Ovary (tissue), 9 donors: ENCODE results near the gene MTMR2. TPM values are rescaled to one million over a fixed set of nuclear protein-coding genes. Genes with fewer than 3 reads are reported as not detected.

Experiments used
- DNase-seq, 5 donors: peaks; one replicate each; pipeline ENCODE4 v3.0.0-alpha.2; 2019 to 2020
- H3K27ac ChIP-seq, 2 donors: fragments of 200-600 bp; one replicate each; pipeline versions ENCODE4 v1.5.1 to v1.8.0; 2019 to 2022
- H3K27me3 ChIP-seq: fragments of 200-600 bp; one replicate; pipeline ENCODE4 v1.8.0; 2022
- H3K36me3 ChIP-seq: fragments of 200-600 bp; sonication (generic); one replicate; pipeline ENCODE4 v1.5.1; 2019
- H3K4me1 ChIP-seq: one replicate; pipeline ENCODE4 v1.8.1; 2013; ENCODE audit warnings: mild to moderate bottlenecking, moderate library complexity; ENCODE audit not compliant: insufficient read depth
- H3K4me3 ChIP-seq: fragments of 200-600 bp; sonication (generic); one replicate; pipeline ENCODE4 v1.5.1; 2017
- H3K9me3 ChIP-seq, 2 donors: fragments of 200-600 bp in 1 of 2; sonication (generic) in 1 of 2; one replicate each; pipeline versions ENCODE4 v1.5.1 to v1.8.1; 2013 to 2019; ENCODE audit warnings: mild to moderate bottlenecking in 1 of 2, moderate library complexity in 1 of 2
- EP300 ChIP-seq: sonication (generic); formaldehyde crosslinking; IDR thresholded peaks from one replicate; pipeline ENCODE4 v1.6.1; 2017; ENCODE audit warnings: antibody characterized with exemption
- POLR2A ChIP-seq: fragments of 450-650 bp; IDR thresholded peaks from one replicate; pipeline ENCODE4 v1.6.1; 2017; ENCODE audit warnings: antibody characterized with exemption, mild to moderate bottlenecking, moderate library complexity
- WGBS, 3 donors: extraction: QIAGEN DNeasy Blood & Tissue Kit in 1 of 3; methylation state at CpG; one replicate each; pipeline versions ENCODE4 v1.1.5 to v1.1.7; 2013 to 2017; 5-methylcytosine and 5-hydroxymethylcytosine counted together
- intact Hi-C, 4 donors: fragments of 100-400 bp; cut with DNase I; formaldehyde crosslinking; loops; one replicate each; pipeline versions ENCODE4 v1.11.0 to v1.15.1; 2022 to 2023
- polyA plus RNA-seq, 2 donors: library from polyadenylated mRNA; stranded (reverse); fragments of 200-250 nt in 1 of 2; fragments of 350-450 nt in 1 of 2; fragmentation: Illumina TruSeq in 1 of 2; extraction: RNeasy Lipid Tissue Mini Kit (QIAGEN cat#74804) in 1 of 2; gene quantifications; one replicate each; pipeline ENCODE4 v1.2.3, GENCODE V29; 2013 to 2014
- total RNA-seq, 7 donors: library from RNA; depleted of rRNA in 2 of 7; stranded (reverse); fragments of >200 nt in 2 of 7; fragmentation: NEBNext Ultra II Directional in 3 of 7; extraction: Animal tissue kit (Norgen Biotek cat#: 25700) in 3 of 7; gene quantifications; one replicate each; pipeline versions ENCODE4 v1.1.0 to v1.2.4, GENCODE V29; 2016 to 2023
- TF ChIP-seq, protein P1 (sequence below), 3 donors: fragments of 450-650 bp in 2 of 3; fragments of 200-600 bp in 1 of 3; IDR thresholded peaks; one replicate each; pipeline versions ENCODE4 v1.5.1 to v1.8.0; 2016 to 2022; ENCODE audit warnings: antibody characterized with exemption in 3 of 3, mild to moderate bottlenecking in 1 of 3
- donor health status: DM: no; HTN: no; CAD: no; lungs with moderate emphysema.
- donor health status: DM: no; HTN: no; CAD: no.
- donor health status: Bipolar disorder and iron deficiency.
- donor health status: DM: yes; HTN: yes; CAD: no.
- donor health status: DM: no; HTN: no; CAD: no.
- donor health status: DM: yes; HTN: yes; CAD: no.

MTMR2 gene
- total and polyA plus RNA-seq, 9 donors, result 14.1 to 42.5 (median 24.3) TPM

DNA sequence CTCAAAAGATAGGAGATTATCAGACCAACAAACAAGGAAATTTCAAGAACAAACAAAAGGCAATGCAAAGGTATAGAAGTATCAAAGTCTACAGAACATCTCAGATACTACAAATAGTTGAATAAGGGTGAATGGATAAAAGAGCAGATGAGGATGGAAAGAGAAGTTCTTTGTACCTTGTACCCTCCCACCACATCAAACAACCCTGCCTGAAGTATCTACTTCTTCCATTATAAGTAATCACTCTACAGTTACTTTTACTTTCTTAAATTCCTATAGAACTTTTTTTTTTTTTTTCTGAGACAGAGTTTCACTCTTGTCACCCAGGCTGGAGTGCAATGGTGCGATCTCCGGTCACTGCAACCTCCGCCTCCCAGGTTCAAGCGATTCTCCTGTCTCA, 35.1 kb downstream of the MTMR2 start:
- no peak for TF ChIP-seq POLR2A
- TF ChIP-seq, protein P1, sequence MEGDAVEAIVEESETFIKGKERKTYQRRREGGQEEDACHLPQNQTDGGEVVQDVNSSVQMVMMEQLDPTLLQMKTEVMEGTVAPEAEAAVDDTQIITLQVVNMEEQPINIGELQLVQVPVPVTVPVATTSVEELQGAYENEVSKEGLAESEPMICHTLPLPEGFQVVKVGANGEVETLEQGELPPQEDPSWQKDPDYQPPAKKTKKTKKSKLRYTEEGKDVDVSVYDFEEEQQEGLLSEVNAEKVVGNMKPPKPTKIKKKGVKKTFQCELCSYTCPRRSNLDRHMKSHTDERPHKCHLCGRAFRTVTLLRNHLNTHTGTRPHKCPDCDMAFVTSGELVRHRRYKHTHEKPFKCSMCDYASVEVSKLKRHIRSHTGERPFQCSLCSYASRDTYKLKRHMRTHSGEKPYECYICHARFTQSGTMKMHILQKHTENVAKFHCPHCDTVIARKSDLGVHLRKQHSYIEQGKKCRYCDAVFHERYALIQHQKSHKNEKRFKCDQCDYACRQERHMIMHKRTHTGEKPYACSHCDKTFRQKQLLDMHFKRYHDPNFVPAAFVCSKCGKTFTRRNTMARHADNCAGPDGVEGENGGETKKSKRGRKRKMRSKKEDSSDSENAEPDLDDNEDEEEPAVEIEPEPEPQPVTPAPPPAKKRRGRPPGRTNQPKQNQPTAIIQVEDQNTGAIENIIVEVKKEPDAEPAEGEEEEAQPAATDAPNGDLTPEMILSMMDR (IDR thresholded peaks at IDR 0.05), result no peak
- TF ChIP-seq EP300, result no peak
- 97 to 98% (median 98%) methylated on average over 4 of the region's 4 CpGs for WGBS, 3 donors
- intact Hi-C loops, result no loop called here

DNA sequence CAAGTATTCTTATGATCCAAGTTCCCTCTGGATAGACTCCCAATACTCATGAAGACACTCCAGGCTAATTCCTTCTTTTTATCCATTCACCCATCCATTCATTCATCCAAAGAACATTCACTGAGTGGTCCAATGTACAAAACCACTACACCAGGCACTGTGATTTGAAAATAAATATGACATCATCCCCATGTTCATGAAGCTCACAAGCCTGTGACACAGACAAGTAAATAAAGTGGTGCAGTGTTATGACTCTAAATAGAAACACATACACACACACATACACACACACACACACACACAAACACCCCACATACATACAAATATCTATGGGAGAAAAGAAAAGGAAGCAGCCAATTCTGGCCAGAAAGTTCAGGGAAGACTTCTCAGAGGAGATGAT, 35.5 kb downstream of the MTMR2 start:
- Histone ChIP-seq H3K27me3 (no peaks in the 10 kb centered on the region), H3K4me3 (no peak overlapping the region), H3K36me3 (no peaks in the 10 kb centered on the region), H3K9me3 (no peaks in the 10 kb centered on the region), H3K27ac (no peak overlapping the region), H3K4me1 (peaks cover 2% of the 10 kb centered on the region)
- no peak for TF ChIP-seq EP300
- TF ChIP-seq POLR2A, result no peak
- TF ChIP-seq, protein P1 (IDR thresholded peaks at IDR 0.05), result no peak
- no peak for DNase-seq
- intact Hi-C loops, result no loop called here

More for the DNA sequence above, 35.1 kb downstream of the MTMR2 start:
- Histone ChIP-seq H3K27ac (no peak overlapping the region), H3K4me1 (peaks cover 2% of the 10 kb centered on the region), H3K27me3 (no peaks in the 10 kb centered on the region), H3K9me3 (no peaks in the 10 kb centered on the region), H3K36me3 (no peaks in the 10 kb centered on the region), H3K4me3 (no peak overlapping the region)
- DNase-seq, result no peak

DNA sequence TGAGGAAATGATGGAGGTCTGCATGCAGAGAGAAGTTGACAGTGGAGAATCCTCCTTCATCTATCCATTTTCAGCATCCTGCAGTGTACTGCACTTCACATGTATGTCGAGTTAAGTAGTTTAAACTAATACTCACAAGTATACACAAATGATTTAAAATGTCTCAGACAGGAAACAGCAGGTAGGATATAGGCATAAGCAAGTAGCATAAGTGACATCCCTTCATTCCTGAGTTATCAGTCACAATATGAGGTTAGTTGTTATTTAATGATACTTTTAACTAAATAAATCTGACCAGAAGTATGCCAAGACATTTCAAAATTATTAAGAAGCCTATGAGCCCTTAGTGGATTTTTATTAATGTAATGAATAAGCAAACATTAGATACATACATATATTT, 37.4 kb downstream of the MTMR2 start:
- TF ChIP-seq, protein P1 (IDR thresholded peaks at IDR 0.05), result no peak
- TF ChIP-seq POLR2A (no peak), EP300 (no peak)
- intact Hi-C loops, result no loop called here

DNA sequence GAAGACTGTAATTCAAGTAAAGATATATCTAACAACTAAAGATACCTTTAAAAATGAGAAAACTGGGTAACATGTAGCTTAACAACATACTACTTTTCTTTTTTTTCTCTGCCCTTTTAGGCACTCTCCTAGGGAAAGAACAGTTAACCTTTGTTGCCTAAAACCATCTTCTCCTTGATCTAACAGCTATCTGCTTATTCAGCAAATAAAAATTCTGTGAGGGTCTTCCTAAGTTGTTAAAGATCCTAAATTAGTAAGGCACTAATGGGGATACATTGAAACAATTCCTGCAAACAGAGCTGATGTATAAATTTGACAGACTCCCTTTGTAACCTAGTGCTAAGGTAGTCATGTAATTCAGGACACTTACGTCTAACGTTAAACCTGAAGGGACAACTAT, 39.1 kb downstream of the MTMR2 start:
- no peak overlapping the region for H3K27ac ChIP-seq

More for the DNA sequence above, 37.4 kb downstream of the MTMR2 start:
- Histone ChIP-seq H3K4me1 (no peaks in the 10 kb centered on the region), H3K4me3 (no peak overlapping the region), H3K9me3 (no peaks in the 10 kb centered on the region), H3K36me3 (no peaks in the 10 kb centered on the region), H3K27ac (no peak overlapping the region), H3K27me3 (no peaks in the 10 kb centered on the region)
- 88 to 95% (median 94%) methylated on average over 1 of the region's 1 CpG for WGBS, 3 donors
- no peak for DNase-seq

More for the DNA sequence above, 39.1 kb downstream of the MTMR2 start:
- H3K27me3 ChIP-seq, result no peaks in the 10 kb centered on the region
- 98 to 100% (median 99%) methylated on average over 2 of the region's 2 CpGs for WGBS, 3 donors
- intact Hi-C loops, result no loop called here
- no peaks in the 10 kb centered on the region for H3K4me1 ChIP-seq
- H3K9me3 ChIP-seq, result no peaks in the 10 kb centered on the region
- TF ChIP-seq EP300 (no peak), POLR2A (no peak)
- TF ChIP-seq, protein P1 (IDR thresholded peaks at IDR 0.05), result no peak
- no peak for DNase-seq
- no peaks in the 10 kb centered on the region for H3K36me3 ChIP-seq
- H3K4me3 ChIP-seq, result no peak overlapping the region
